Vagina (tissue), 2 donors: ENCODE results near the gene RIC1. TPM values are rescaled to one million over a fixed set of nuclear protein-coding genes. Genes with fewer than 3 reads are reported as not detected.

ENCODE experiments used
- DNase-seq, 2 donors: peaks; one replicate each; pipeline ENCODE4 v3.0.0-alpha.2; 2017; ENCODE audit errors: extremely low spot score in 2 of 2
- H3K27ac ChIP-seq: fragments of 200-600 bp; sonication (generic); one replicate; pipeline ENCODE4 v1.5.1; 2019
- H3K27me3 ChIP-seq: fragments of 200-600 bp; sonication (generic); one replicate; pipeline ENCODE4 v1.5.1; 2019
- H3K36me3 ChIP-seq, 2 donors: fragments of 200-600 bp; sonication (generic); one replicate each; pipeline ENCODE4 v1.5.1; 2017 to 2019
- H3K4me1 ChIP-seq: fragments of 200-600 bp; sonication (generic); one replicate; pipeline ENCODE4 v1.5.1; 2019
- H3K4me3 ChIP-seq, 2 donors: fragments of 200-600 bp; sonication (generic); 1 replicate in 1 of 2; 2 replicates in 1 of 2; pipeline ENCODE4 v1.5.1; 2016 to 2019
- H3K9me3 ChIP-seq: fragments of 200-600 bp; sonication (generic); one replicate; pipeline ENCODE4 v1.5.1; 2019
- CTCF ChIP-seq, 3 experiments: fragments of 450-650 bp in 2 of 3; fragments of 200-600 bp in 1 of 3; sonication (generic) in 1 of 3; IDR thresholded peaks; one replicate each; pipeline ENCODE4 v1.5.1; 2017 to 2019; ENCODE audit warnings: antibody characterized with exemption in 3 of 3, mild to moderate bottlenecking in 2 of 3, moderate library complexity in 2 of 3
- POLR2A ChIP-seq, 2 donors: fragments of 450-650 bp; IDR thresholded peaks; one replicate each; pipeline ENCODE4 v1.6.1; 2017; ENCODE audit warnings: antibody characterized with exemption in 2 of 2, mild to moderate bottlenecking in 2 of 2, moderate library complexity in 2 of 2
- POLR2AphosphoS5 ChIP-seq, 2 donors: sonication (generic); formaldehyde crosslinking; IDR thresholded peaks; one replicate each; pipeline ENCODE4 v1.9.0; 2017; ENCODE audit warnings: antibody characterized with exemption in 2 of 2, mild to moderate bottlenecking in 2 of 2, low read depth in 1 of 2; ENCODE audit not compliant: insufficient read depth in 1 of 2
- intact Hi-C: fragments of 100-400 bp; cut with DNase I; formaldehyde crosslinking; loops from one replicate; pipeline ENCODE4 v1.15.1; 2023
- total RNA-seq: library from RNA; depleted of rRNA; stranded (reverse); fragments of >200 nt; gene quantifications from one replicate; pipeline ENCODE4 v1.2.3, GENCODE V29; 2016

RIC1 gene
- total RNA-seq, 1 donor from 2014 or later = 49.8 TPM

- no peaks in the 10 kb centered on the region for H3K27me3 ChIP-seq
- TF ChIP-seq POLR2A (IDR thresholded peaks at IDR 0.05) = no peak
- no peak for TF ChIP-seq POLR2AphosphoS5 (IDR thresholded peaks at IDR 0.05; ENCODE audit: insufficient read depth in 1 of 2, low read depth in 1 of 2)
- TF ChIP-seq CTCF (IDR thresholded peaks at IDR 0.05) = no peak
- no peaks in the 10 kb centered on the region for H3K9me3 ChIP-seq
- peaks cover 0 to 51% of the 10 kb centered on the region in 2 donors for H3K36me3 ChIP-seq
- H3K27ac ChIP-seq = no peak overlapping the region
- no peaks in the 10 kb centered on the region for H3K4me1 ChIP-seq
- DNase-seq = no peak
- intact Hi-C loops = no loop called here
- H3K4me3 ChIP-seq = no peak overlapping the region
Observed at GRCh38 chr9:5760338-5760737, 131.4 kb downstream of the RIC1 start.

GRCh38 chr9:5762421-5762820, 133.5 kb downstream of the RIC1 start:
- DNase-seq = no peak
- Histone ChIP-seq H3K27me3 (no peaks in the 10 kb centered on the region), H3K9me3 (no peaks in the 10 kb centered on the region), H3K4me1 (no peaks in the 10 kb centered on the region), H3K4me3 (no peak overlapping the region), H3K27ac (no peak overlapping the region), H3K36me3 (peaks cover 0 to 53% of the 10 kb centered on the region in 2 donors)
- intact Hi-C loops = no loop called here
- TF ChIP-seq CTCF (IDR thresholded peaks at IDR 0.05) (no peak), POLR2A (IDR thresholded peaks at IDR 0.05) (no peak), POLR2AphosphoS5 (IDR thresholded peaks at IDR 0.05; ENCODE audit: insufficient read depth in 1 of 2, low read depth in 1 of 2) (no peak)

GRCh38 chr9:5764130-5764868, 135.4 kb downstream of the RIC1 start:
- intact Hi-C loops = no loop called here
- no peaks in the 10 kb centered on the region for H3K27me3 ChIP-seq
- TF ChIP-seq POLR2AphosphoS5 (IDR thresholded peaks at IDR 0.05; ENCODE audit: insufficient read depth in 1 of 2, low read depth in 1 of 2) (no peak), POLR2A (IDR thresholded peaks at IDR 0.05) (no peak), CTCF (IDR thresholded peaks at IDR 0.05) (no peak)
- no peak overlapping the region for H3K4me3 ChIP-seq
- H3K36me3 ChIP-seq = peaks cover 0 to 59% of the 10 kb centered on the region in 2 donors
- no peaks in the 10 kb centered on the region for H3K9me3 ChIP-seq
- no peaks in the 10 kb centered on the region for H3K4me1 ChIP-seq
- no peak overlapping the region for H3K27ac ChIP-seq
- DNase-seq = no peak

- Histone ChIP-seq H3K36me3 (peaks cover 0 to 75% of the 10 kb centered on the region in 2 donors), H3K4me3 (no peak overlapping the region)
Observed at GRCh38 chr9:5767968-5768932, 139.3 kb downstream of the RIC1 start.

More at GRCh38 chr9:5767968-5768932, 139.3 kb downstream of the RIC1 start:
- no peaks in the 10 kb centered on the region for H3K9me3 ChIP-seq
- no peak for TF ChIP-seq POLR2AphosphoS5 (IDR thresholded peaks at IDR 0.05; ENCODE audit: insufficient read depth in 1 of 2, low read depth in 1 of 2)
- TF ChIP-seq POLR2A (IDR thresholded peaks at IDR 0.05) = no peak
- no peak for TF ChIP-seq CTCF (IDR thresholded peaks at IDR 0.05)
- no peak overlapping the region for H3K27ac ChIP-seq
- H3K27me3 ChIP-seq = no peaks in the 10 kb centered on the region
- intact Hi-C loops = no loop called here
- H3K4me1 ChIP-seq = no peaks in the 10 kb centered on the region
- no peak for DNase-seq
